Spinal cord (tissue), 10 donors: ENCODE data around the gene USP12. TPM values are rescaled to one million over a fixed set of nuclear protein-coding genes. Genes with fewer than 3 reads are reported as not detected.
"Not testable (repeated sequence)": the region's sequence is repeated elsewhere in the genome, so short reads cannot be mapped to it uniquely, and the experiment has no call there.

Experiments used
- DNase-seq, 6 donors: peaks; one replicate each; pipeline versions ENCODE4 v3.0.0 to v3.0.0-alpha.2; 2013 to 2015; ENCODE audit warnings: low spot score in 6 of 6, low read depth in 4 of 6
- H3K27ac ChIP-seq: one replicate; pipeline ENCODE4 v1.5.1; 2013; ENCODE audit warnings: low read depth, low read length, control low read depth
- H3K27me3 ChIP-seq: one replicate; pipeline ENCODE4 v1.6.1; 2013; ENCODE audit warnings: low read length; ENCODE audit not compliant: control insufficient read depth, insufficient read depth
- H3K36me3 ChIP-seq: one replicate; pipeline ENCODE4 v1.6.1; 2013; ENCODE audit warnings: low read length; ENCODE audit not compliant: control insufficient read depth, insufficient read depth
- H3K4me1 ChIP-seq: one replicate; pipeline ENCODE4 v1.6.1; 2013; ENCODE audit warnings: low read length; ENCODE audit not compliant: control insufficient read depth, insufficient read depth
- H3K4me3 ChIP-seq: one replicate; pipeline ENCODE4 v1.5.1; 2013; ENCODE audit warnings: low read depth, low read length, control low read depth
- H3K9me3 ChIP-seq: one replicate; pipeline ENCODE4 v1.6.1; 2013; ENCODE audit warnings: low read length; ENCODE audit not compliant: control insufficient read depth, insufficient read depth
- WGBS: methylation state at CpG from one replicate; pipeline ENCODE4 v1.1.5; 2013; ENCODE audit warnings: missing lambda C conversion rate; ENCODE audit not compliant: insufficient coverage; 5-methylcytosine and 5-hydroxymethylcytosine counted together
- polyA plus RNA-seq, 2 donors: library from polyadenylated mRNA; unstranded; fragments of 120-200 nt; gene quantifications; one replicate each; pipeline ENCODE4 v1.2.1, GENCODE V29; 2013; ENCODE audit not compliant: insufficient read length in 2 of 2
- total RNA-seq, 2 donors: library from RNA; depleted of rRNA in 1 of 2; stranded (reverse); fragments of 120-200 nt in 1 of 2; fragments of >200 nt in 1 of 2; gene quantifications; one replicate each; pipeline versions ENCODE4 v1.2.3 to v1.2.4, GENCODE V29; 2013 to 2014
- donor health status: healthy.

The USP12 gene
- total and polyA plus RNA-seq, 4 donors, result 20.6 to 70.7 (median 31.2) TPM

DNA sequence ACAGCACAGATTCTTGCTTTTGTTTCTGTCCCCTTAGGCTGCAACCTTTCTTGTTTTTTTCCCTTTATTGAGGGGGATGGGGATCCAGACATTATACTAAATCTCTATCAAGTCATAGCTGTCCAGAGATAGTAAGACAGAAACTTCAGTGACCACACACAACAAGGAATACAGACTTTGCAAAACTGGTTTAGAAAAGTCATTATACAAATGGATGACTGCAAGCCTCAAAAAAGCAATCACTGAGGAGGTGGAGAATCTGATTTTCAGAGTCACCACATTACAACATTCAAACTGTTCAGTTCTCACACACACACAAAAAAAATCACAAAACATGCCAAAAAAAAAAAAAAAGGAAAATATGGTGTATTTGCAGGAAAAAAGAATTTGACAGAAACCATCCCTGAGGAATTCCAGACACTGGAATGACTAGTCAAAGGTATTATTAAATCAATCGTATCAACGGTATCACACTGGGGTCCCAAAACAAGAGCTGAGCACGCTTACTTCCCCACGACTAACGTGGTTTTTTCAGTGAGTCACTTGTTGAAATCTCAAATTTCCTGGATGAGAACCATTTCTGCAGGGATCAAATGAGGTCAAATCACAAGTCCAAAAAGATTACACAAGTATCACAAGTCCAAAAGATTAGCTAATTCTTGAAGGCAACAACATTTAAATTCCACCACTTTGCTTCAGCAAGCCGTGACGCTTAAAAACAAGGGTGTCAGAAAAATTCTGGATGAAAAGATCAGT is 41.2 kb downstream of the USP12 start:
- 95% methylated on average over 5 of the region's 7 CpGs for WGBS
- H3K4me1 ChIP-seq, result no peaks in the 10 kb centered on the region
- DNase-seq, result peak in 1 of 6 donors; percentile 17
- no peak overlapping the region for H3K27ac ChIP-seq
- peaks cover 3% of the 10 kb centered on the region for H3K36me3 ChIP-seq
- H3K4me3 ChIP-seq, result no peak overlapping the region
- H3K9me3 ChIP-seq, result peaks cover 4% of the 10 kb centered on the region
- H3K27me3 ChIP-seq, result no peaks in the 10 kb centered on the region

DNA sequence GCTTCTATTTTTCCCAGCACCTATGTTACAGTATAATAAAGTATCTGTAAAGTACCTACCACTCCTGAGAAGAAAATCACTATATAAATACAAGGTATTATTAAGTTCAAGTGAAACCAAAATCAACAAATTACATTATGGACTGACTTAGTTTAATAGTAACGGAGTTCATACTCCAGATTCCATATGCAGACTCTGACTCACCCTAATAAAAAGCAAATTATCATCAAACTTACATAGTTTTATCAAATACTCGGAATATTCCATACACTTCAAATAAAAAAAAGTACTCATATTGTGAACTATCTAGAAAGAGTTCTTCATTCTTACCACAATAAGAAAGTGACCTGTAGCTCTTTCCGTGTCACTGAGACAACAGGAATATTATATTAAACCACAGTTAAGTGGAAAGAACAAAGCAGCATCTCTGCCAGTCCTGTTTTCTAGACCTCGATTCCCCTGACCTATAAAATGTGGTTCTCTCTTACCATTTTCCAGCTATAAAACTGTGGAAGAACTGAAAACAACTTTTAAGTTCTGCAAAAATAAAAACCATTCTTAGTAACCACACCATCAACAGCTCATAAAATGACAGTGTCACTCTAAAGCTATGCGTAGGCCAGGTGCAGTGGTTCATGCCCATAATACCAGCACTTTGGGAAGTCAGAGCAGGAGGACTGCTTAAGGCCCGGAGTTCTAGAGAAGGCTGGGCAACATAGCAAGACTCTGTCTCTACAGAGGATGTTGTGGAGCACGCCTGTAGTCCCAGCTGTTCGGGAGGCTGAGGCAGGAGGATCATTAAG is 42.6 kb downstream of the USP12 start:
- Histone ChIP-seq H3K4me1 (no peaks in the 10 kb centered on the region), H3K36me3 (peaks cover 3% of the 10 kb centered on the region), H3K9me3 (peaks cover 4% of the 10 kb centered on the region), H3K27ac (no peak overlapping the region), H3K27me3 (no peaks in the 10 kb centered on the region), H3K4me3 (no peak overlapping the region)
- 100% methylated on average over 4 of the region's 8 CpGs for WGBS
- no peak for DNase-seq

DNA sequence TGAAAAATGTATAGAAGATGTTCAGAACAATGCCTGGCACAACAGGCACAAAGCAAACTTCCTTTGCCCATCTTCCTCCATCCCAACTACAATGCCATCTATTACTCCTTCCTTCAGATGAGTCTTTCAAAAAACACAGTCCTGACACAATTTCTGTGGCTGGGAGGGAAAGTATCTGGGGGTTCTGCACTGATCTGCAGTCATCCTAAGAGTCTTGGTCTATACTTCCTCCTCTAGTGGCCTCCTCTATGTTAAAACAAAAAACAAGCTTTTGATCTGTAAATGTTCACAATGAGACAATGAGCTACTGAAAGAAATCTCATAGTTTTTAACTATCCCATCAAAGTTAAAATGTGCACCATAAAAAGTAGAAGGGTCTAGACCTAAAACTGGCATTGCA is 44.8 kb downstream of the USP12 start:
- Histone ChIP-seq H3K27me3 (no peaks in the 10 kb centered on the region), H3K9me3 (peaks cover 4% of the 10 kb centered on the region), H3K4me1 (no peaks in the 10 kb centered on the region), H3K27ac (no peak overlapping the region), H3K4me3 (no peak overlapping the region), H3K36me3 (peaks cover 3% of the 10 kb centered on the region)
- no peak for DNase-seq

DNA sequence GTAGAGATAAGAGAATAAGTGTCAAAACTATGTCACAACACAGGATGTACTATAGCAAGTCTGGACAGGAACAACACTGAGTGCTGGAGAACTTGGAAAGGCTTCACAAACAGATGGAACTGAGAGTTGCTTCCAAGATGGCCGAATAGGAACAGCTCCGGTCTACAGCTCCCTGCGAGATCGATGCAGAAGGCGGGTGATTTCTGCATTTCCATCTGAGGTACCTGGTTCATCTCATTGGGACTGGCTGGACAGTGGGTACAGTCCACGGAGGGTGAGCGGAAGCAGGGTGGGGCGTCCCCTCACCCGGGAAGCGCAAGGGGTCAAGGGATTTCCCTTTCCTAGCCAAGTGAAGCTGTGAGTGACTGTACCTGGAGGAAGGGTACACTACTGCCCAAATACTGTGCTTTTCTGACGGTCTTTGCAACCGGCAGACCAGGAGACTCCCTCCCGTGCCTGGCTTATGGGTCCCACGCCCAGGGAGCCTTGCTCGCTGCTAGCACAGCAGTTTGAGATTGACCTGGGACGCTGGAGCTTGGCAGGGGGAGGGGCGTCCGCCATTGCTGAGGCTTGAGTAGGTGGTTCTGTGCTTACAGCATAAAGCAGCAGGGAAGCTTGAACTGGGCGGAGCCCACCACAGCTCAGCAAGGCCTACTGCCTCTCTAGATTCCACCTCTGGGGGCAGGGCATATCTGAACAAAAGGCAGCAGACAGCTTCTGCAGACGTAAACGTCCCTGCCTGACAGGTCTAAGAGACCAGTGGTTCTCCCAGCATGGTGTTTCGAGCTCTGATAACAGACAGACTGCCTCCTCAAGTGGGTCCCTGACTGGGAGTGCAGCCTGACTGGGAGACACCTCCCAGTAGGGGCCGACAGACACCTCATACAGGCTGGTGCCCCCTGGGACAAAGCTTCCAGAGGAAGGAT is 46.0 kb downstream of the USP12 start:
- Histone ChIP-seq H3K36me3 (peaks cover 3% of the 10 kb centered on the region), H3K9me3 (peaks cover 4% of the 10 kb centered on the region), H3K4me1 (no peaks in the 10 kb centered on the region), H3K4me3 (no peak overlapping the region), H3K27me3 (no peaks in the 10 kb centered on the region), H3K27ac (no peak overlapping the region)
- 96% methylated on average over 18 of the region's 23 CpGs for WGBS
- peak in 1 of 6 donors; percentile 64 for DNase-seq

DNA sequence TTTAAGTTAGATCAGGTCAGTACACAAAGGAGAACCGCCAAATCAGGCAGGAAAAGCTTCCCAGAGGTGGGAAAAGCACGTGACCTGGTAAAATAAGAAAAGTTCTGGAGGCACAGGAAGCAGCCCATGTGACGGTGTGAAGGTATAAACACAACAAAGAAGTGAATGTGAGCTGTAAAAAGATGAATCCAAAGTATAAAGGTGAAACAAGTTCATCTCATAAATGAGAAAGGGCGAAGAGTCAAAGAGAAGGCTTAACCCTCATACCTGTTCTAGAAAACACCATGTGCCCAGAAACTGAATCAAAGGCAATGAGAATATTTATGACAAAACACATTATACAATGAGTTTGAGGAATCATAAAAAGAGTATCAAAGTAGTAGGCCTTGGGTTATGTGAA is 47.0 kb downstream of the USP12 start:
- Histone ChIP-seq H3K4me3 (no peak overlapping the region), H3K9me3 (peaks cover 4% of the 10 kb centered on the region), H3K27me3 (no peaks in the 10 kb centered on the region), H3K4me1 (no peaks in the 10 kb centered on the region), H3K27ac (no peak overlapping the region), H3K36me3 (peaks cover 3% of the 10 kb centered on the region)
- WGBS, result 84% methylated on average over 2 of the region's 4 CpGs
- no peak for DNase-seq

DNA sequence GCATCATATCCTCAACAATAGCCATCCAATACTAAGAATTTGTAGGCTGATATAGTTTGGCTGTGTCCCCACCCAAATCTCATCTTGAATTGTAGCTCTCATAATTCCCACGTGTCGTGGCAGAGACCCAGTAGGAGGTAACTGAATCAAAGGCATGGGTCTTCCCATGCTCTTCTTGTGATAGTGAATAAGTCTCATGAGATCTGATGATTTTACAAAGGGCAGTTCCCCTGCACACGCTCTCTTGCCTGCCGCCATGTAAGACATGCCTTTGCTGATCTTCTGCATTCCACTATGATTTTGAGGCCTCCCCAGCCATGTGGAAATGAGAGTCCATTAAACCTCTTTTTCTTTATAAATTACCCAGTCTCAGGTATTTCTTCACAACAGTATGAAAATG is 48.2 kb downstream of the USP12 start:
- H3K9me3 ChIP-seq, H3K27me3 ChIP-seq, H3K36me3 ChIP-seq, H3K27ac ChIP-seq, H3K4me1 ChIP-seq, DNase-seq, H3K4me3 ChIP-seq: not testable (repeated sequence)
- 100% methylated on average over 2 of the region's 4 CpGs for WGBS

DNA sequence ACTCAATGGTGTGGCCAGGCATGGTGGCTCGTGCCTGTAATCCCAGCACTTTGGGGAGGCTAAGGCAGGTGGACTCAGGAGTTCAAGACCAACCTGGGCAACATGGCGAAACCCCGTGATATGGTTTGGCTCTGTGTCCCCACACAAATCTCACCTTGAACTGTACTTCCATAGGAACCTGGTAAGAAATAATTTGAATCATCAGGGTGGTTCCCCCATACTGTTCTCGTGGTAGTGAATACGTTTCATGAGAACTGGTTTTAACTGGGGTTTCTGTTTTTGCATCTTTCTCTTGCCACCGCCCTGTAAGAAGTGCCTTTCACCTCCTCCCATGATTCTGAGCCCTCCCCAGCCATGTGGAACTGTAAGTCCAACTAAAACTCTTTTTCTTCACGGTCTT is 49.6 kb downstream of the USP12 start:
- Histone ChIP-seq H3K36me3 (peaks cover 3% of the 10 kb centered on the region), H3K4me3 (no peak overlapping the region), H3K27ac (no peak overlapping the region), H3K9me3 (peaks cover 4% of the 10 kb centered on the region), H3K4me1 (no peaks in the 10 kb centered on the region), H3K27me3 (no peaks in the 10 kb centered on the region)
- DNase-seq, result no peak
- 100% methylated on average over 3 of the region's 7 CpGs for WGBS

DNA sequence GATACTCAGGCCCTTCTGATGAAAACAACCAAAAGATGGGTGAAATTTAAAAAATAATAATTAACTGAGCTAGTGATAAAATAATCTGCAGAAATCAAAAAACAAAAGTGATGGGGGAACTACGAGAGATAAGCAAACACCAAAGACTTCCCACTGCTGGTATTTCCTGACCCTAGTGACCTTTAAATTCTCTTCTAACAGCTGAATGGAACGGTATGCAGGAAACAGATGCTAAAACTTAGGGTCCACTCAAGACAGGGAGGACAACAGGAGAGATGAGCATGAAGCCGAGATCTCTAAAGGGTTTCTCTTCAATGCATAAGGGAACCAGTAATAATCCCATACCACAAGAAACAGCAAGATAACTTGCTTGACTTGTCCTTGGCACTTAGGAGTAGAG is 50.8 kb downstream of the USP12 start:
- no peak overlapping the region for H3K4me3 ChIP-seq
- H3K27ac ChIP-seq, result no peak overlapping the region
- WGBS, result no CpG with 5 or more reads among the region's 3 CpGs
- H3K36me3 ChIP-seq, result peaks cover 7% of the 10 kb centered on the region
- no peaks in the 10 kb centered on the region for H3K4me1 ChIP-seq
- H3K27me3 ChIP-seq, result no peaks in the 10 kb centered on the region
- H3K9me3 ChIP-seq, result peaks cover 4% of the 10 kb centered on the region
- DNase-seq, result no peak

DNA sequence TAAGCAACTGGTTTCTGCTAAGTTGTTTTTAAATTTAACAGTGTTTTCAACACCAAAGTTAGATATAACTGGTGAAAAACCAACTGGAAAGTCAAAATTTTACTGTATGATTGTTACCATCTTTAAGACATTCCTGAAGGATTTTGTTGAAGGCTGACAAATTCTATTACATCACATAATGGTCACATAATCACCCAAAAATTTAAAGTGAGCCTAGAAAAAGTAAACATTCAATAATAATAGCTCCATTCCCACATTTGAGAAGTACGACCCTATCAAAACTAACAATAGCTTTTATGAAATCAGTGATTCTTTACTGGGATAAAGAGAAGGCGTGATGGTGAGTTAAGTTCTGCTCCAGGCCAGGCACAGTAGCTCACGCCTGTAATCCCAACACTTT is 51.6 kb downstream of the USP12 start:
- H3K27me3 ChIP-seq, result no peaks in the 10 kb centered on the region
- peaks cover 4% of the 10 kb centered on the region for H3K36me3 ChIP-seq
- H3K4me3 ChIP-seq, result no peak overlapping the region
- DNase-seq, result no peak
- H3K4me1 ChIP-seq, result no peaks in the 10 kb centered on the region
- WGBS, result no CpG with 5 or more reads among the region's 3 CpGs
- H3K9me3 ChIP-seq, result no peaks in the 10 kb centered on the region
- H3K27ac ChIP-seq, result no peak overlapping the region
